Common myeloid progenitor, CD34-positive (primary cell): Measurements from ENCODE around the gene TBC1D20.

Experiments used
- CTCF ChIA-PET: fragments of 350-600 bp; sonication (Branson Sonifier 250); formaldehyde crosslinking; loops from one replicate; lab custom pipeline; 2021; ENCODE audit warnings: antibody characterized with exemption; lab: Charles Lee
- POLR2A ChIA-PET: fragments of 350-600 bp; sonication (Branson Sonifier 250); formaldehyde crosslinking; loops from one replicate; lab custom pipeline; 2021; ENCODE audit warnings: antibody characterized with exemption; lab: Charles Lee
- DNase-seq, 3 donors: peaks; one replicate each; pipeline versions ENCODE4 v3.0.0 to v3.0.0-alpha.2; 2013
- H3K27ac ChIP-seq, 2 experiments: 1 replicate in 1 of 2; 2 replicates in 1 of 2; pipeline ENCODE4 v1.7.0; 2013; ENCODE audit warnings: inconsistent platforms in 2 of 2, low read length in 2 of 2, mild to moderate bottlenecking in 2 of 2, low read depth in 1 of 2, moderate library complexity in 1 of 2; ENCODE audit not compliant: severe bottlenecking in 2 of 2, insufficient read depth in 1 of 2, poor library complexity in 1 of 2
- H3K27me3 ChIP-seq, 5 experiments: replicated peaks in 2 of 5; 1 replicate in 3 of 5; 2 replicates in 2 of 5; pipeline versions ENCODE4 v1.6.1 to v1.7.0; 2013; ENCODE audit warnings: low read length in 4 of 5, mild to moderate bottlenecking in 2 of 5, moderate library complexity in 2 of 5, inconsistent platforms in 1 of 5; ENCODE audit not compliant: insufficient read depth in 5 of 5, control insufficient read depth in 4 of 5
- H3K36me3 ChIP-seq, 4 experiments: 1 replicate in 2 of 4; 2 replicates in 2 of 4; pipeline versions ENCODE4 v1.6.1 to v1.7.0; 2013; ENCODE audit warnings: low read length in 3 of 4, control low read depth in 1 of 4, mild to moderate bottlenecking in 1 of 4; ENCODE audit not compliant: control insufficient read depth in 4 of 4, insufficient read depth in 4 of 4
- H3K4me1 ChIP-seq, 4 experiments: 1 replicate in 3 of 4; 2 replicates in 1 of 4; pipeline versions ENCODE4 v1.6.1 to v1.7.1; 2013; ENCODE audit warnings: low read length in 3 of 4, mild to moderate bottlenecking in 3 of 4, control low read depth in 1 of 4, inconsistent platforms in 1 of 4, moderate library complexity in 1 of 4; ENCODE audit not compliant: control insufficient read depth in 4 of 4, insufficient read depth in 4 of 4; ENCODE audit errors: control extremely low read depth in 1 of 4
- H3K4me3 ChIP-seq, 7 experiments: 1 replicate in 4 of 7; 2 replicates in 3 of 7; pipeline versions ENCODE4 v1.5.1 to v1.7.0; 2013; ENCODE audit warnings: mild to moderate bottlenecking in 7 of 7, low read length in 6 of 7, moderate library complexity in 6 of 7, inconsistent platforms in 2 of 7, low read depth in 2 of 7, control low read depth in 1 of 7; ENCODE audit not compliant: insufficient read depth in 4 of 7, control insufficient read depth in 1 of 7; ENCODE audit errors: extremely low read depth in 1 of 7
- H3K9me3 ChIP-seq, 5 experiments: 1 replicate in 4 of 5; 2 replicates in 1 of 5; pipeline versions ENCODE4 v1.6.1 to v1.7.1; 2013; ENCODE audit warnings: low read length in 4 of 5, mild to moderate bottlenecking in 2 of 5, inconsistent platforms in 1 of 5, low read depth in 1 of 5, moderate library complexity in 1 of 5; ENCODE audit not compliant: control insufficient read depth in 4 of 5, insufficient read depth in 2 of 5; ENCODE audit errors: control extremely low read depth in 1 of 5
- WGBS: methylation state at CpG from one replicate; pipeline ENCODE4 v1.1.5; 2013; ENCODE audit not compliant: insufficient coverage; 5-methylcytosine and 5-hydroxymethylcytosine counted together

The TBC1D20 gene

DNA sequence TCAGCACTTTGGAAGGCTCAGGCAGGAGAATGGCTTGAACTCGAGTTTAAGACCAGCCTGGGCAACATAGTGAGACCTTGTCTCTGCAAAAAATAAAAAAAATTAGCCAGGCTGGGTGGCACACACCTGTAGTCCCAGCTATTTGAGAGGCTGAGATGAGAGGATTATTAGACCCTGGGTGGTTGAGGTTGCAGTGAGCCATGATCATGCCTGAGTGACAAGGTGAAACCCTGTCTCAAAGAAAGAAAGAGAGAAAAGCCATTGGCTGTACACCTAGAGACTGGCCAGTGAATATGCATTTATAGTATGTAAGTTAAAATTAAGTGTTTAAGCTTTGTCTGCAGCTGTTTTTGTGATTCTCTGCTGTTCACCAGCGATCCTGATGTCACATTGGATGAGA is 48.2 kb downstream of the TBC1D20 start:
- Histone ChIP-seq H3K27me3 (no peaks in the 10 kb centered on the region), H3K4me3 (no peak overlapping the region), H3K27ac (no peak overlapping the region), H3K4me1 (peaks cover 6 to 11% (median 9%) of the 10 kb centered on the region in 4 experiments), H3K9me3 (peaks cover 0 to 4% (median 0%) of the 10 kb centered on the region in 5 experiments), H3K36me3 (peaks cover 6 to 55% (median 41%) of the 10 kb centered on the region in 4 experiments)
- no peak for DNase-seq
- CTCF ChIA-PET = interaction anchor here (0.8 to 2.9 kb wide), 6 partner anchors 17 to 64 kb away, joined by 3 to 17 read pairs (median 3); no protein-coding TSS in a partner anchor
- 100% methylated on average over 1 of the region's 2 CpGs for WGBS
- POLR2A ChIA-PET = no interaction called here

DNA sequence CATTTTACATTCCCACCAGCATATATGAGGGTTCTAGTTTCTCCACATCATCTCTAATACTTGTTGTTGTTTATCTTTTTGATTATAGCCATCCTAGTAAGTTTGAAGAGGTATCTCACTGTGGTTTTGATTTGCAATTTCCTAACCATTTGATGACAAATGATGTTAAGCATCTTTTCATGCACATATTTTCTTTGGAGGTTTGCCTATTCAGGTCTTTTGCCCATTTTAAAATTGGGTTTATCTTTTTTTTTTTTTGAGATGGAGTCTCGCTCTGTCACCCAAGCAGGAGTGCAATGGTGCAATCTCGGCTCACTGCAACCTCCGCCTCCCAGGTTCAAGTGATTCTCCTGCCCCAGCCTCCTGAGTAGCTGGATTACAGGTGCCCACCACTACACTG is 50.3 kb downstream of the TBC1D20 start:
- CTCF ChIA-PET = interaction anchor here (0.9 to 2.9 kb wide), 2 partner anchors 17 to 20 kb away, joined by 3 to 17 read pairs; no protein-coding TSS in a partner anchor

DNA sequence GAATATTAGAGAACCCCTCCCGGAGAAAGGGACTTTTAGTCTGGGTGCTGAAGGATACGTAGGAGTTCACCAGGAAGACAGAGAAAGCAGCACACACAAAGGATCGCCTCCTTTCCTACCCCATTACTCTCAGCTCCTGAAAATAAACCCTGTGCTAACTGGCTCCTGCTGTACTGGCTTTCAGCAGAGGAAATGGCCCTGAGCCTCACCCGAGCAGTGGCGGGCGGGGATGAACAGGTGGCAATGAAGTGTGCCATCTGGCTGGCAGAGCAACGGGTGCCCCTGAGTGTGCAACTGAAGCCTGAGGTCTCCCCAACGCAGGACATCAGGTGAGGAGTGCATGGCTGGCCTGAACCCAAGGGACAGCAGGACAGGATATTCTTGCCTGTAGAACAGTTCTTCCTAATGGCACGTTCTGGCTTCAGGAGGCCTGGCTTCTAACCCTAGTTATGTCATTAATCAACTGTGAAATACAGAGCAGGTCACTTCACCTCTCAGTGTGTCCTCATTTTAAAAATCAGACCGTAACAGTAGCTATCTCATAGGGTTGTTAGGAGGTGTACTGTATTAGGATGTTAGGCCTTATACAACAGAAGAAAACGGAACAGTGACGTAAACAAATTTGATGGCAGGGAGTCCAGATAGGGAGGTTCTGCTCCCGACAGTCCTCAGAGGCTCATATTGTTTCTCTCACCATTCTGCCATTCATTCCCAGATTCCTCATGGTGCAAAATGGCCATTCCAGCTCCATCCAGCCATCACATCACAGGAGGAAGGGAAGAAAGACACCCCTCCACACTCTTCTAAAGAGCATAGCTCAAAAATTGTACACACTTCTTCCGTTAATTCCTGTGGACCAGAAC is 52.4 kb downstream of the TBC1D20 start:
- ChIA-PET POLR2A (no interaction called here), CTCF (interaction anchor here (0.9 to 3.0 kb wide), 5 partner anchors 11 to 76 kb away, joined by 3 to 11 read pairs (median 4); no protein-coding TSS in a partner anchor)
- Histone ChIP-seq H3K9me3 (peaks cover 0 to 4% (median 0%) of the 10 kb centered on the region in 5 experiments), H3K27ac (peak overlapping the region in 1 of 2 experiments; percentile 92), H3K27me3 (no peaks in the 10 kb centered on the region), H3K36me3 (peaks cover 6 to 29% (median 21%) of the 10 kb centered on the region in 4 experiments), H3K4me1 (peaks cover 6 to 27% (median 23%) of the 10 kb centered on the region in 4 experiments), H3K4me3 (peak overlapping the region in 5 of 7 experiments; percentile 63 to 99 (median 93))
- no peak for DNase-seq
- WGBS = 87% methylated on average over 10 of the region's 14 CpGs

More for the DNA sequence above, 50.3 kb downstream of the TBC1D20 start:
- no peak overlapping the region for H3K27ac ChIP-seq
- H3K27me3 ChIP-seq = no peaks in the 10 kb centered on the region
- POLR2A ChIA-PET = no interaction called here
- no peak for DNase-seq
- H3K4me3 ChIP-seq = no peak overlapping the region
- H3K4me1 ChIP-seq = peaks cover 6 to 22% (median 19%) of the 10 kb centered on the region in 4 experiments
- H3K9me3 ChIP-seq = peaks cover 0 to 4% (median 0%) of the 10 kb centered on the region in 5 experiments
- peaks cover 6 to 39% (median 30%) of the 10 kb centered on the region in 4 experiments for H3K36me3 ChIP-seq
- 100% methylated on average over 3 of the region's 3 CpGs for WGBS

DNA sequence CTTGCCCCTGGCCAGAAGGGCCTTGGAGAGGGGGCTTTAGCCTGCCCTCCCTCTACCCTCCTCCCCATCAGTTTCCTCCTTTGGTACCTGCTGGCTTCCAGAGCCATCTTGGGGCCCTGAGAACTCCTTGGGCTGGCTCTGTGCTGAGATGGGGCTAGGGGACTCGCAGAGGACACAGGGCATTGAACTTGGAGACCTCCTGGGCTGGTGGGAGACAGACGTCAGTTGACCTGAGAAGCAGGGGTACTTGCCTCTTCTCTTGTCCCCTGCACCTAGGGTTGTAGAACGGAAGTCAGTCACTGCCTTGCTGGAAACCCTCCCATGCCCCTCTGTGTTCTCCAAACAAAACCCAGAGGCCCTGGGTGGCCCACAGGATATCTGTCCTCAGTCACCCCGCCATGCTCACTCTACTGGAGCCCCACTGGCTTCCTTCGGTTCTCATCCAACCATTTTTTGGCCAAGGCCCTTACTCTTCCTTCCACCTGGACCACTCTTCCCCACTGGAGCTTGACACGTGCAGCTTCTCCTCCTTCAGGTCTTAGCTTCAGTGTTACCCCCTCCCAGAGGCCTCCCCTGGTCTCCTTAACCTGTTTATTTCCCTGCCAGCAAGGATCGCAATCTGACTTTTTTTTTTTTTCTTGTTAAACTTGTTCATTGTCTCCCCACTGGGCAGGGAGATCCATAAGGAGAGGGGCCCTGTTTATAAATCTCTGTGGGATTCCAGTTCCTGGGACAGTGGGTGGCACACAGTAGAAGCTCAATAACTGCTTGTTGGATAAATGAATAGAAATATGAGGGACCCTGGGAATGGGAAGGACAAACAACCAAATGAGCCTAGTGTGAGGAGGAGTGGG is 53.3 kb downstream of the TBC1D20 start:
- H3K9me3 ChIP-seq = peaks cover 0 to 4% (median 0%) of the 10 kb centered on the region in 5 experiments
- CTCF ChIA-PET = interaction anchor here (3.0 kb wide), 1 partner anchor 21 kb away, joined by 11 read pairs; no protein-coding TSS in a partner anchor
- peaks cover 6 to 29% (median 21%) of the 10 kb centered on the region in 4 experiments for H3K36me3 ChIP-seq
- 13% methylated on average over 7 of the region's 7 CpGs for WGBS
- DNase-seq = peak; percentile 2 to 29 (median 17)
- H3K27me3 ChIP-seq = no peaks in the 10 kb centered on the region
- peaks cover 6 to 27% (median 23%) of the 10 kb centered on the region in 4 experiments for H3K4me1 ChIP-seq
- H3K4me3 ChIP-seq = peak overlapping the region; percentile 63 to 99 (median 96)
- POLR2A ChIA-PET = no interaction called here
- H3K27ac ChIP-seq = peak overlapping the region; percentile 74 to 92

DNA sequence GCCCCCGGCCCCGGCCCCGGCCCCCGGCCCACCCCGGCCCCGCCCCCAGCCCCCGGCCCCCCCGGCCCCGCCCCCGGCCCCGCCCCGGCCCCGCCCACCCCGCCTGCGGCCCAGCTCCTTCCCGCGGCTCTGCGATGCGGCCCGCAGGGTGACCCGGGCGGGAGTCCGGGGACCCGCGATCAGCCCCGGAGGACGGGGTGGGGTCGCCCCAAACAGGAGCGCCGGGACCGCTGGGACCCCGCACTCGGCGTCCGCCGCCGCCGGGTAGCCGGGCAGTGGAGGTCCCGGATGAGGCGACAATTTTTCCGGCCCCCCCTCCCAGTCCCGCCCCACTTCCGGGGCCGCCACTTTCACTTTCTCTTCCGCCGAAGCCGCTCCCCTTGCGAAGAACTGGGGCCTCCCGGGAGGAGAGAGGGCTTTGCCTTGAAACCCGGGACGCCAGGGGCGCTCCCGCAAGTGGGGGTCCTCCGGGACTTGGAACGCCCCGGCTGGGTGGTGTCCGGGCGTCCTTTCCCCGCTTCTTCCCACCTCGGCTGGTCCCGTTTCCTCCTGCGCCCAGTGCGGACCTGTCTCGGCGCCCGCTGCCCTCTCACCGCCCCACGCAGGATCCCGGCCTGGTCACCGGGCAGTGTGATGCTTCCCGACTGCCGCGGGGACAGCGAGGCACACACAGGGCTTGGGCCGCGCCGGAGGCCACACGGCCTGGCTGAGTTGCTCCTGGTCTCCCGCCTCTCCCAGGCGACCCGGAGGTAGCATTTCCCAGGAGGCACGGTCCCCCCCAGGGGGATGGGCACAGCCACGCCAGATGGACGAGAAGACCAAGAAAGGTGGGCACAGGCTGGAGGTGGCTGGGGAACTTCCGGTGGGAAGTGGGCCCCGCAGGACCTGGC is 54.1 kb downstream of the TBC1D20 start, which contains the start of gene RBCK1:
RBCK1 (plus strand) TSS at position 347 of the 890 bp plus-strand sequence; CDS start at position 806, 459 bp downstream.
- Histone ChIP-seq H3K4me3 (peak within 1 kb of the TSS; percentile 69 to 99 (median 96)), H3K27ac (peak within 1 kb of the TSS; percentile 74 to 92), H3K9me3 (peaks cover 0 to 4% (median 0%) of the 10 kb centered on the region in 5 experiments), H3K4me1 (peaks cover 6 to 27% (median 23%) of the 10 kb centered on the region in 4 experiments), H3K27me3 (no peaks in the 10 kb centered on the region), H3K36me3 (peaks cover 6 to 23% (median 19%) of the 10 kb centered on the region in 4 experiments)
- ChIA-PET POLR2A (interaction anchor here (1.0 kb wide), 1 partner anchor 10 kb away, joined by 3 read pairs; no protein-coding TSS in a partner anchor), CTCF (interaction anchor here (0.6 to 1.9 kb wide), 8 partner anchors 12 to 71 kb away, joined by 3 to 8 read pairs (median 4); no protein-coding TSS in a partner anchor)
- peak; percentile 86 to 92 (median 91) for DNase-seq
- whole genome bisulfite sequencing = under 1% methylated on average over 62 of the region's 87 CpGs
